Measurements from ENCODE around the gene ZNF350. TPM values are rescaled to one million over a fixed set of nuclear protein-coding genes. Genes with fewer than 3 reads are reported as not detected.
"Not testable (repeated sequence)": the region's sequence is repeated elsewhere in the genome, so short reads cannot be mapped to it uniquely, and the experiment has no call there.

Gene ZNF350
- total RNA-seq, 1 donor from 2014 or later = 9.2 TPM

DNA sequence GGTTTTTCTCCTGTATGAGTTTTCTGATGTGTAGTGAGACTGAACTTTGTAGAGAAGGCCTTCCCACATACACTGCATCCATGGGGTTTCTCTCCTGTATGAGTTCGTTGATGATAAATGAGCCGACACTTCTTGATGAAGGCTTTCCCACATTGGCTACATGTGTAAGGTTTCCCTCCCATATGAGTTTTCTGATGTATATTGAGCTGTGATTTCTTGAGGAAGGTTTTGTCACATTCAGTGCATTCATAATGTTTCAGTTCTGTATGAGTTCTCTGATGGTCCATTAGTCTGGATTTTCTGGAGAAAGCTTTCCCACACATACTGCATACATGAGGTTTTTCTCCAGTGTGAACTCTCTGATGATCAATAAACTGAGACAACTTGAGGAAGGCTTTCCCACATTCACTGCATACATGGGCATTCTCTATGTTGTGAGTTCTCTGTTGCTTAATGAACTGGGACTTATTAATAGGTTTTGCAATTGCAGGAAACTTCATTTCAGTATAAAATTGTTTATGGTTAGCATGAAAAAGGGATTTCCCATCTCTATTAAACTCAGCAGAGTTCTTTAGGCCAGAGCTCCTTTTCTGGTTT is 7.5 kb upstream of the ZNF350 start:
- Mint-ChIP-seq H3K27me3 (ENCODE audit: low read depth) (no peaks in the 10 kb centered on the region), H3K27ac (no peak overlapping the region), H3K36me3 (ENCODE audit: low read depth) (peaks cover 78% of the 10 kb centered on the region), H3K4me1 (ENCODE audit: low read depth) (no peaks in the 10 kb centered on the region), H3K4me3 (ENCODE audit: low read depth) (no peak overlapping the region), H3K9me3 (peaks cover 88% of the 10 kb centered on the region)
- no peak for DNase-seq (ENCODE audit: low spot score)
- intact Hi-C loops (cut with micrococcal nuclease) = no loop called here

DNA sequence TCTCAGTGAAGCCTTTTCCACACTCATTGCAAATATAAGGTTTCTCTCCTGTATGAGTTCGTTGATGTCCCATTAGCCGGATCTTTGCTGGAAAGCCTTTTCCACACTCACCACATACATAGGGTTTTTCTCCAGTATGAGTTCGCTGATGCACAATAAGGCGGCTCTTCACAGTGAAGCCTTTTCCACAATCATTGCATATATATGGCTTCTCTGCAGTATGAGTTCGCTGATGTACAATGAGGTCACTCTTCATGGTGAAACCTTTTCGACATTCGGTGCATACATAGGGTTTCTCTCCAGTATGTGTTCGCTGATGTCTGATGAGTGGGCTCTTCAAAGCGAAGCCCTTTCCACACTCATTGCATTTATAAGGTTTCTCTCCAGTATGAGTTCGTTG is 6.8 kb upstream of the ZNF350 start:
- Mint-ChIP-seq H3K27me3 (ENCODE audit: low read depth) (no peaks in the 10 kb centered on the region), H3K4me3 (ENCODE audit: low read depth) (no peak overlapping the region), H3K36me3 (ENCODE audit: low read depth) (peaks cover 77% of the 10 kb centered on the region), H3K27ac (no peak overlapping the region), H3K4me1 (ENCODE audit: low read depth) (no peaks in the 10 kb centered on the region), H3K9me3 (peaks cover 89% of the 10 kb centered on the region)
- intact Hi-C loops (cut with micrococcal nuclease) = no loop called here
- DNase-seq (ENCODE audit: low spot score) = no peak

DNA sequence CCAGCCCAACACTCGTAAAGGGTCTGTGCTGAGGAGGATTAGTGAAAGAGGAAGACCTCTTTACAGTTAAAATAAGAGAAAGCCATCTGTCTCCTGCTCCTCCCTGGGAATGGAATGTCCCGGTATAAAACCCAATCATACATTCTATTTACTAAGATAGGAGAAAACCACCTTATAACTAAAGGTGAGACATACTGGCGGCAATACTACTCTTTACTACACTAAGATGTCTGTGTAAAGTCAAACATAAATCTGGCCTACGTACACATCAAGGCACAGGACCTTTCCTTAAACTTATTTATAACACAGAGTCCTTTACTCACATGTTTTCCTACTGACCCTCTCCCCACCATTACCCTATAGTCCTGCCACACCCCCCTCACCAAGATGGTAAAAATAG is 3.3 kb downstream of the ZNF350 start:
- peaks cover 8% of the 10 kb centered on the region for H3K4me1 Mint-ChIP-seq (ENCODE audit: low read depth)
- no peak overlapping the region for H3K4me3 Mint-ChIP-seq (ENCODE audit: low read depth)
- H3K36me3 Mint-ChIP-seq (ENCODE audit: low read depth) = peaks cover 77% of the 10 kb centered on the region
- H3K27me3 Mint-ChIP-seq (ENCODE audit: low read depth) = no peaks in the 10 kb centered on the region
- peaks cover 78% of the 10 kb centered on the region for H3K9me3 Mint-ChIP-seq
- no peak overlapping the region for H3K27ac Mint-ChIP-seq
- DNase-seq (ENCODE audit: low spot score) = no peak
- intact Hi-C loops (cut with micrococcal nuclease) = no loop called here

- H3K27ac Mint-ChIP-seq; H3K4me1 Mint-ChIP-seq (ENCODE audit: low read depth); DNase-seq (ENCODE audit: low spot score); intact Hi-C loops (cut with micrococcal nuclease); H3K27me3 Mint-ChIP-seq (ENCODE audit: low read depth); H3K4me3 Mint-ChIP-seq (ENCODE audit: low read depth): not testable (repeated sequence)
- H3K36me3 Mint-ChIP-seq (ENCODE audit: low read depth) = peaks cover 83% of the 10 kb centered on the region
- peaks cover 83% of the 10 kb centered on the region for H3K9me3 Mint-ChIP-seq
Measured at GRCh38 chr19:51980926-51981325, 5.7 kb downstream of the ZNF350 start.

DNA sequence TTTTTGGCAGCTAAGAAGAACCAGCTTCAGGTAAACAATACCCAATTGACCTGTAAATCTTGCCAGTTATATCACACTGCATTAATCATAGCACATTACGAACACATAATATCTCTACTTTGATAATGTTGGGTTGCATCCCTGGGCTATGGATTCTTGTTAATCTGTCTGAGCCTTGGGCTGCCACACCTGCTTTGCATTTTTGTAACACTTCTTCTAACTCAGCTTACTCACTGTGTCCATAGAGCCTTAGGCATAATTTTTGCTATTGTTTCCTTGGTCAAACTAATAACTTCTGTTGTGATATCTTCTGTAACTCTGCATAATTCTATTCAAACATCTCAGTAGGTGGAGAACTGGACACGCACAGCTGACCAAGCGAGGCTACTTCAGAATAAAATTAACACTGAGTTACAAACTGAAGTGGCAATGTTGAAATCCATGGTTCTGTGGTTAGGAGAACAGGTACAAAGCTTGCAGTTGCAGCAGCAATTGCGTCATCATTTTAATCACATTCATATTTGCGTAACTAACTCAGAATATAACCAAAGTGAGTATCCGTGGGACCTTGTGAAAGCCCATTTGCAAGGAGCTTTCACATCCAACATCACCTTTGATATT is 6.4 kb downstream of the ZNF350 start:
- Mint-ChIP-seq H3K36me3 (ENCODE audit: low read depth) (peaks cover 82% of the 10 kb centered on the region), H3K4me1 (ENCODE audit: low read depth) (peaks cover 1% of the 10 kb centered on the region), H3K27me3 (ENCODE audit: low read depth) (no peaks in the 10 kb centered on the region), H3K27ac (no peak overlapping the region), H3K9me3 (peaks cover 86% of the 10 kb centered on the region), H3K4me3 (ENCODE audit: low read depth) (no peak overlapping the region)
- DNase-seq (ENCODE audit: low spot score) = no peak
- intact Hi-C loops (cut with micrococcal nuclease) = no loop called here

DNA sequence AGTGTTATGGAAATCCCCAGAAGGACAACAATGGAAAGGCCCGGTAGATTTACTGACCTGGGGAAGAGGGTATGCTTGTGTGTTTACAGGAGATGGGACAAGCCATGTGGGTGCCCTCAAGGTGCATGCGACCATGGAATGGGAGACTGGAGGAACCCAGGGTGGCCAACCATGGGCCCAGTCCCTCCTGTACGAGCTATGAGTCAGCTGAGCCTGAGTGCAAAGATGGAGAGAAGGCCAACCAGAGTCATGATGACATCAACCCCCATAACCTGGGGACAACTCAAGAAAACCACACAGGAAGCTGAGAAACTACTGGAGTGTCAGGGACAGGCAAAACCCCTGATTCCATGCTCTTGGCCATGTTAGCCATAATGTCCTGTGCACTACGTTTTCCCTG is 7.8 kb downstream of the ZNF350 start:
- H3K4me1 Mint-ChIP-seq (ENCODE audit: low read depth) = no peaks in the 10 kb centered on the region
- H3K27ac Mint-ChIP-seq = no peak overlapping the region
- intact Hi-C loops (cut with micrococcal nuclease) = no loop called here
- H3K27me3 Mint-ChIP-seq (ENCODE audit: low read depth) = no peaks in the 10 kb centered on the region
- H3K9me3 Mint-ChIP-seq = peaks cover 91% of the 10 kb centered on the region
- no peak overlapping the region for H3K4me3 Mint-ChIP-seq (ENCODE audit: low read depth)
- DNase-seq (ENCODE audit: low spot score) = no peak
- H3K36me3 Mint-ChIP-seq (ENCODE audit: low read depth) = peaks cover 88% of the 10 kb centered on the region

- no peak for DNase-seq (ENCODE audit: low spot score)
- Mint-ChIP-seq H3K9me3 (peaks cover 88% of the 10 kb centered on the region), H3K27ac (no peak overlapping the region), H3K4me3 (ENCODE audit: low read depth) (no peak overlapping the region), H3K36me3 (ENCODE audit: low read depth) (peaks cover 90% of the 10 kb centered on the region), H3K4me1 (ENCODE audit: low read depth) (no peaks in the 10 kb centered on the region), H3K27me3 (ENCODE audit: low read depth) (no peaks in the 10 kb centered on the region)
- intact Hi-C loops (cut with micrococcal nuclease) = no loop called here
Measured at GRCh38 chr19:51977346-51977745, 9.3 kb downstream of the ZNF350 start.

GRCh38 chr19:51976852-51977251 is 9.8 kb downstream of the ZNF350 start:
- intact Hi-C loops (cut with micrococcal nuclease) = no loop called here
- Mint-ChIP-seq H3K9me3 (peaks cover 89% of the 10 kb centered on the region), H3K4me1 (ENCODE audit: low read depth) (no peaks in the 10 kb centered on the region), H3K4me3 (ENCODE audit: low read depth) (no peak overlapping the region), H3K36me3 (ENCODE audit: low read depth) (peaks cover 92% of the 10 kb centered on the region), H3K27me3 (ENCODE audit: low read depth) (no peaks in the 10 kb centered on the region), H3K27ac (no peak overlapping the region)
- DNase-seq (ENCODE audit: low spot score) = no peak

- H3K27me3 Mint-ChIP-seq (ENCODE audit: low read depth); H3K27ac Mint-ChIP-seq; H3K4me3 Mint-ChIP-seq (ENCODE audit: low read depth); H3K4me1 Mint-ChIP-seq (ENCODE audit: low read depth); DNase-seq (ENCODE audit: low spot score); intact Hi-C loops (cut with micrococcal nuclease): not testable (repeated sequence)
- Mint-ChIP-seq H3K36me3 (ENCODE audit: low read depth) (peaks cover 92% of the 10 kb centered on the region), H3K9me3 (peaks cover 89% of the 10 kb centered on the region)
Measured at GRCh38 chr19:51975787-51976186, 10.9 kb downstream of the ZNF350 start.

- no peak overlapping the region for H3K4me3 Mint-ChIP-seq (ENCODE audit: low read depth)
- H3K27me3 Mint-ChIP-seq (ENCODE audit: low read depth) = no peaks in the 10 kb centered on the region
- DNase-seq (ENCODE audit: low spot score) = no peak
- intact Hi-C loops (cut with micrococcal nuclease) = no loop called here
- peaks cover 85% of the 10 kb centered on the region for H3K36me3 Mint-ChIP-seq (ENCODE audit: low read depth)
- H3K4me1 Mint-ChIP-seq (ENCODE audit: low read depth) = no peaks in the 10 kb centered on the region
- peaks cover 78% of the 10 kb centered on the region for H3K9me3 Mint-ChIP-seq
- H3K27ac Mint-ChIP-seq = no peak overlapping the region
Measured at GRCh38 chr19:51971624-51972023, 15.0 kb downstream of the ZNF350 start.

DNA sequence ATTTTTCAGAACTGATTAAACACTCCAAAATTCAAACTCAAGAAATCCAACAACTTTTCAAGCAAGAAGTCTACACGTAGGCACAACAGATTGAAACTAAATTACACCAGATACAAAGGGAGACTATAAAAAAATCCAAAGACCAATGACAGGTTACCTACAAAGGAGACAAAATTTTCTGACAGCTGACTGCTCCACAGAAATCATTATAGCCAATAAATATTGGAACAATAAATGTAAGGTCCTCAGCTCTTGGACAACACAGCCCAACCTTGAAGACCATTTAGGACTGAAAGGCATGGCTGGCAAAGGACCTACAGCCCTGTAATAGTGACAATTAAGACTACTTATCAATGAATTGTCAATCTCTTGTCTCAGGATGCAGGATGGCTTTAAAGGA is 15.9 kb downstream of the ZNF350 start:
- H3K9me3 Mint-ChIP-seq = peaks cover 74% of the 10 kb centered on the region

DNA sequence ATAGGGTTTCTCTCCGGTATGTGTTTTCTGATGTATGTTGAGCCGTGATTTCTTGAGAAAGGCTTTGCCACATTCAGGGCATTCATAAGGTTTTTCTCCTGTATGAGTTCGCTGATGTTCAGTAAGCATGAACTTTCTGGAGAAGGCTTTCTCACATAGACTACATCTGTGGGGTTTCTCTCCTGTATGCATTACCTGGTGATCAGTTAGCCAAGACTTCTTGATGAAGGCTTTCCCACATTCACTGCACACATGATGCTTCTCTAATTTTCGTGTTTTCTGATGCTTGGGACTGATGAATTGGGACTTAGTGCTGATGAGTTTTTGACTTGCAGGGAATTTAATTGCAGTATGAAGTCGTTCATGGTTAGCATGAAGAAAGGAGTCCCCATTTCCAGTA is 21.1 kb downstream of the ZNF350 start:
- H3K27ac Mint-ChIP-seq = no peak overlapping the region
- DNase-seq (ENCODE audit: low spot score) = no peak
- no peaks in the 10 kb centered on the region for H3K27me3 Mint-ChIP-seq (ENCODE audit: low read depth)
- H3K4me1 Mint-ChIP-seq (ENCODE audit: low read depth) = no peaks in the 10 kb centered on the region
- no peak overlapping the region for H3K4me3 Mint-ChIP-seq (ENCODE audit: low read depth)
- peaks cover 74% of the 10 kb centered on the region for H3K9me3 Mint-ChIP-seq
- peaks cover 79% of the 10 kb centered on the region for H3K36me3 Mint-ChIP-seq (ENCODE audit: low read depth)
- intact Hi-C loops (cut with micrococcal nuclease) = no loop called here

More for the DNA sequence above, 15.9 kb downstream of the ZNF350 start:
- H3K4me3 Mint-ChIP-seq (ENCODE audit: low read depth) = no peak overlapping the region
- peaks cover 87% of the 10 kb centered on the region for H3K36me3 Mint-ChIP-seq (ENCODE audit: low read depth)
- no peak overlapping the region for H3K27ac Mint-ChIP-seq
- H3K27me3 Mint-ChIP-seq (ENCODE audit: low read depth) = no peaks in the 10 kb centered on the region
- DNase-seq (ENCODE audit: low spot score) = no peak
- intact Hi-C loops (cut with micrococcal nuclease) = no loop called here
- H3K4me1 Mint-ChIP-seq (ENCODE audit: low read depth) = no peaks in the 10 kb centered on the region

GRCh38 chr19:51960621-51961233 is 25.9 kb downstream of the ZNF350 start:
- Mint-ChIP-seq H3K9me3 (peaks cover 81% of the 10 kb centered on the region), H3K36me3 (ENCODE audit: low read depth) (peaks cover 39% of the 10 kb centered on the region)
- H3K4me3 Mint-ChIP-seq (ENCODE audit: low read depth); H3K27ac Mint-ChIP-seq; intact Hi-C loops (cut with micrococcal nuclease); DNase-seq (ENCODE audit: low spot score); H3K4me1 Mint-ChIP-seq (ENCODE audit: low read depth); H3K27me3 Mint-ChIP-seq (ENCODE audit: low read depth): not testable (repeated sequence)
